ENCODE measurements around the gene IRF2BPL.

Gene IRF2BPL

DNA sequence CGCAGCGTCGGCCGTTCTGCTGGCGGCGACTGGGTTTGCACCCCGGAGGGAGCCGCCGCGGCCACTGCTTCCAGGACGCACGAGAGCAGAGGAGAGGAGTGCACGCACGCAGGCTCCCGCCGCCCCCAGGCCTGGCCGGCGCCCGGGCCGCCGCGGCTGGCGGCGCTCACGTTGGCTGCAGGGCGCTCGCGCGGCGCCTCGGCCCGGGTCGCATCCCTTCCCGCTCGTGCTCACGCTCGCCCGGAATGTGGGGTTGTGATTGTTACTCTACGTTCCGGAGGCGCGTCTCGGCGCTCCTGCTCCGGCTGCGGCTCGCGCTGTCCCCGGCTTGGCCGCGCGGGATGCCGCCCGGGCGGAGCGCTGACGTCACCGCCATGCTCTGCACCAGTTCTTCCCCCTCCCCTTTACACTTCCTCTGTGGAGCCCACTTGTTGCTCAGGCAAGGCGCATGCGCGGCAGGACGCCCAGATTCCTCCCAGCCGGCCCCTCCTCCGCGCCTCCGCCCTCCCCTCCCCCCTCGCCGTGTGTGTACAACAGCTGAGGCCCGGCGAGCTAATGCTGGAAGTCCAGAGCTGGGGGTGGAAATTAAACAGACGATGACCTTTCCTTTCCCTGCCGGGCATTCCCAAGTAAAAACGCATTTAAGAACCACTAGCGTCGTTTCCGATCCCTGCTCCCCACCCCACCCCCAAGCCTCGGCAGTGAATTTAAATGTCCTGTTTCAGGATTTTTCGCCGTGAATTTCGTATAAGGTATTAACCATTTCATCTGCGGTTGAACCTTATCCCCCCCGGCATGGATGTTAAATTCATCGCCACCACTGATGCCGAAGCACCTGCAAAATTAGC lies at the start of gene IRF2BPL:
Gene IRF2BPL, minus strand, starts transcription at position 325 of the 848 bp plus-strand sequence. CDS start 916 bp downstream, outside the sequence.
- DNase-seq (ENCODE audit: low spot score): peak; percentile 98

DNA sequence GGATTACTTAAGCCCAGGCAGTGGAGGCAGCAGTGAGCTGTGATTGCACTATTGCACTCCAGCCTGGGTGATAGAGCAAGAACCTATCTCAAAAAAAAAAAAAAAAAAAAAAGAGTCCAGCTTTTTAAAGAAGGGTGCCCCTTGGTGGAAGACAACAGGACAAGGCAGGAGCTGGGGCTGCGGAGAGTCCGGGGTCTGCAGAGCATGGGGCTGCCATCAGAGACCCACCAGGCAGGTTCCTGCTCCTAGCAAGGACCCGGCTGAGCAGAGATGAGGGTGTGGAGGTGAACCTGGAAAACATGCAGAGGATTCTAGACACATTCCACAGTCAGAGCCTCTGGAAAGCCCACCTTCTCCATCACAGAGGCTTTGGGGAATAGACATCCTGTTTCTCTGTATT lies 48.5 kb upstream of the IRF2BPL start:
- no peak for DNase-seq (ENCODE audit: low spot score)

DNA sequence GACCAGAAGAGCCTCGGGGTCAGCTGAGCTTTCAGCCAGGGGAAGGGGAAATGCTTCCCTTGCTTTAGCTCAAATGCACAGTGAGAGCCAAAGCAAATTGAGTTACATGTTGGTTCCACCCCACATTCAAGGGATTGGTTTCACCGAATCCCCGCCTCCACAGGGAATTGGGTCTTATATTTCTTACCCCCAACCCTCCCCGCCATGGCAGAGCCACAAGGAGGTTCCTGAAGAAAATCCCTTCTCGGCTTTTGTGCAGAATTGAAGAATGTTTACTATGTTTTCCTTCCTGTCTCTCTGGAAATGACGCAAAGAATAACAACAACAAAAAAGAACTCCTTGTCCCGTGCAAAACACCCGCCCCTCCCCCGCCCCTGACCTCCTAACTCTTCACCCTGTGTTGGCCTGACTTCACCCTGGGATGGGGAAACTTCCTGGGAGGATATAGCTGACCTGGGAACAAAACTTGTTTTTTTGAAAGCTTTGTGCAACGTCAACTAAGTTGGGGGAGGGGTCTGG lies 47.7 kb upstream of the IRF2BPL start:
- no peak for DNase-seq (ENCODE audit: low spot score)

DNA sequence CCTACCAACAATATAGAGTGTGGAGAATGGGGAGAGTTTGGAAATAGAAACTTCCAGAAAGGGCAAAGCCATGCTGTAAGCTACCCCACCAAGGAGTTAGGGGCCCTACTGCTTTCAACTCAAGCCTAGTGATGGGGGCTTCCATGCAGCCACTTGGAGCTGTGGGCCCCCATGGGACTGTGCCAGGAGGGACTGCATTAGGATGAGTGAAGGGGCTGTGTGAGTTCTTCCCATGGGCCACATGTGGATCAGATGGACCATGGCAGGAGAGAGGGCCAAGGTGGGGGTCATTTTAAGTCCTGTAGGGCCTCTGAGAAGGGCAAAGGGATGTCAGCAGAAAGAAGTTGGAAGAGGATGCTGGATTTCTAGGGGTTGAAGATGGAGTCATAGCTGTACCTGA lies 46.5 kb upstream of the IRF2BPL start:
- DNase-seq (ENCODE audit: low spot score): no peak

DNA sequence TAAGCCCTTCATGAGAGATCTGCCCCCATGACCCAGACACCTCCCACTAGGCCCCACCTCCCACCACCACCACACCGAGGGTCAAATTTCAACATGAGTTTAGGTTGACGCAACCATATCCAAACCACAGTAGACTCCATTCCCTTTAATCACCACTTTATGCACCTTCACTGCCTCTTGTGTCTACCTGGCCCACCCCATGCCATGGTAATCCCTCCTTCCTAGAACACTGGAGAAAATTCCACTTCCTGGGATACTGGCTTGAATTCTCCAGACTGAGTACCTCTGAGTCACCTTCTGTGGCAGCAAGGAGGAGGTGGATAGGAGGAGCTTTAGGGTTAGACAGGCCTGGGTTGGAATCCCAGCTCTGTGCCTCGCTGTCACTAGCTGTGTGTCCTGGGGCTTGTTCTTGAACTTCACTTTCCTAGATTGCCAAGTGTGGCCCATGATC lies 43.5 kb upstream of the IRF2BPL start:
- DNase-seq (ENCODE audit: low spot score): no peak

DNA sequence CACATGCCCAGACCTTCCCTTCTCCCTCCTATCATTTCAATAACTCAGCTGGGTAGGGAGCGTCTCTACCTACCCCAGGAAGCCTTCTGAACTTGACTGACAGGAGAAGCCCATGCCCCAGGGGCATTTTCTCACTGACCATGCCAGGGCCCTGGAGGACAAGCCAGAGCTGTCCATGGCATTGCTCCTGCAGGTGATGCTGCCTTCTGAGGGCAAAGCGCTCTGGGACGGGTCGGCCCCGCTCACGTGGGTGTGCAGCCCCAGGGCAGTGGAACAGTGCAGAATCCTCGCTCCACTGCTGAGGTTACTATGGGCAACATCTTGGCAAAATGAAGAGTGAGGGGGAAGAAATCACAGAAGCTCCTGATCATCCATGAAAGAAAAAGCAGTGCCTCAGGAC lies 41.0 kb upstream of the IRF2BPL start:
- DNase-seq (ENCODE audit: low spot score): no peak

DNA sequence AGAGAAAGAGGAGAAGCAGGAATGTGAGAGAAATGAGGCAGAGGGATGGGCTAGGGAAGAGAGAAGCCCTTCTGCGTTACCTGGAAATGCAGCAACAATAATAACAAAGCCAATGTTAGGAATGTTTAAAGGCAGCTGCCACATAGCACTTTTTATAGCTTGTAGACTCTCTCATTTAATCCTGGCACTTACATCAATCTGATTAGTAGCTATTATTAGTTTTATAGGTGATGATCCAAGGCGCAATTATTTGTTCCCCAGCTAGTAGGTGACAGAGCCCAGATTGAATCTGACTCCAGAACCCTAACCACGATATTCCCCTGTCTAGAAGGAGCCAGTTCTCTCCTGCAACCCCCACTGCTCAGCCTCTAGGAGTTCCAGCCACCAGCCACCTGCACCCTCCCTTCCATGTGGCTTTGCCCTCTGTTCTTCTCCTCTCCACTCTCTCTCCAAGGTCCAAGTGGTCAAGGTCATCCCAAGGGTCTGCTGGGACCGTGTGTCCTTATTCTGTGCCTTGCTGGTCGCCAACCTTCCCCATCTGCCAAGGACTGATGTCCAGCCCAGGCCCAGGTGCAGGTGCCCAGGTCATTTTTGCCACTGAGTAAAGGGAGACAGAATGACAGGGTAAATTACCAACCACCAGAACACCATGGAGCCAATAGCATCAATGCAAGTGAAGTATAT lies 40.2 kb upstream of the IRF2BPL start:
- no peak for DNase-seq (ENCODE audit: low spot score)

DNA sequence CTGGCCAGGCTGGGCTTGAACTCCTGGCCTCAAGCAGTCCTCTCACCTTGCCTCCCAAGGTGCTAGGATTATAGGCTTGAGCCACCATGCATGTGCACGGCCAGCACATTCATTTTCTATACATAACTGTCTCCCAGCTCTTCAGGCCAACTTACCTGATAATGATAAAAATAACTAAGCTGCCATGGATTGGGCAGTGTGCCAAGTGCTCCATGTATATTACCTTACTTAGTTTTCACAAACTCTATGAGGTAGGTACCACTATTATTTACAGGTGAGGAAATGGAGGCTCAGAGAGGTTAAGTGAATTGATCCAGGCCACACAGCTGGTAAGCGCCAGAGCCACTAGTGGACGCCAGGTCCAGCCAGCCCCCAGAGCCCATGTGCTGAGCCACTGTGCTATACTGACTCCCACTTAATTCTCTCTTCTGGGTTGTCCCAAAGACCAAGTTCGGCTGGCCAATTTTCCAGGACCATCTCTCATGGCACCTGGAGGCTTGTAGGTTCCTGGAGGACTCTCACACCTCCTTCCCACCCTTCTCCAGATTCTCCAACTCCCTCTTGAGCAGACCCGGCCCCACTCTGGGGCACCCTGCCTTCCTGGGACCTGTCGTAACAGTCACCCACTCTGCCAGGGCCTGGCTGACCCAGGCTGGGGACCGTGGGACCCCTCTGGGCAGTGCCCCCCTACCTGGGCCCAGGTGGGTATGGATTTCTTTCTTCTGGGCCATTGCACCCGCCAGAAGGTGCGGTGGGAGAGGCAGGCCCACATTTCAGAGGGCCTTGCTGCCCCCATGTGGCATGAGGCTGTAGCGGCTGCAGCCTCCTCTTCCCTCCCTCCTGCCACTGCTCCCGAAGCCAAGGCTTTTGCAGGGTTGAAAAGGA lies 39.4 kb upstream of the IRF2BPL start:
- peak; percentile 89 for DNase-seq (ENCODE audit: low spot score)

DNA sequence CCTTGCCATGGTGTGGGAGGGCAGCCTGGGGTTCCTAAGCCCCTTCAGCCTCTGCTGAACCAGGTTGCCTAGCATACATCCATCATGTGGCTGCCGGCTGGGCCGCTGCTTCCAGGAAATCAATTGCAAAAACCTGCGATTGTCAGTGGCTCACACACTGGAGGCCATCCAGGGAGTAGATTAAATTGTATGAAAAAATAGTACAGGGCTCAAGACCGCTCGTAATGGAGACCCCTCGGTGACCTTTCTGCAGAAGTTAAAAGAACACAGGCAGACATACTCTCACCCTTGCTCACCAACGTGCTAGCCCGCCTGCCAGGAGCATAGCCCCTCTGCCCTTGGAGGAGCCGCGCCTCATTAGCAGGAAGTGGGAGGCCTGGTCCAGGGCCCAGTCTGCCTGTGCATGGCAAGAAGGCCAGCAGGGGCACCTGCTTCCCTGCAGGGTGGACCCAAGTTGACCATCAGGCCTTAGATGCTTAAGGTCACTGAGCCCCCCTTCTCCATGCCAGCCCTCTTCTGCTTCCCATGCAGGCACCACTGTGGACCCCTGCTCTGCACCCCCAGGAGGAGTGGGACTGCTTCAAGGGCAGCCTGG lies 38.2 kb upstream of the IRF2BPL start:
- no peak for DNase-seq (ENCODE audit: low spot score)

DNA sequence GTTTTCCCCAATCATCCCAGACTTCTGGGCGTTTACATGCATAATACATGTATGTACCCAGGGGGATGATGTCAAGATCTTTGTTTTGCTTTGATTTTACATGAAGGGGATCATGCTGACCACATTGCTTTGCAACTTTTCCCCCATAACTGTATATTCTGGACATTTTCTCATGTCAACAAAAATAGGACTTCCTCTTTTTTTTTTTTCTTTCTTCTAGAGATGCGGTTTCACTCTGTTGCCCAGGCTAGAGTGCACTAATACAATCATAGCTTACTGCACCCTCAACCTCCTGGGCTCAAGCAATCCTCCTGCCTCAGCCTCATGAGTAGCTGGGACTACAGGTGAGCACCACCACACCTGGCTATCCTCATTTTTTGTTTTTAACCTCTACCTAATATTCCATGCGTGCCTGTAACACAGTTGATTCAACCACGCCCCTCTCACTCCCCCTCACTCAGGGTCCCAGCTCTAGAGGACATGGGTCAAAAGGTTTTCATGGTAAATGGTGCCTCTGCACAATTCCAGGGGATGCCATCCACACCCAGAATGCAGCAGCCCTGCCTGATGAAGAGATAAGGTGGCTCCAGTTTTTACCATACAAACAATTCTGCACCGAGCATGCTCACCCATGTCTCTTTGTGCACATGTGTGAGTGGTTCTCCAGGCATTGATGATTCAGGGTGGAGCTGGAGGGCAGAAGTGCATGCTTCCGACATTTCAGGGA lies 37.5 kb upstream of the IRF2BPL start:
- no peak for DNase-seq (ENCODE audit: low spot score)

DNA sequence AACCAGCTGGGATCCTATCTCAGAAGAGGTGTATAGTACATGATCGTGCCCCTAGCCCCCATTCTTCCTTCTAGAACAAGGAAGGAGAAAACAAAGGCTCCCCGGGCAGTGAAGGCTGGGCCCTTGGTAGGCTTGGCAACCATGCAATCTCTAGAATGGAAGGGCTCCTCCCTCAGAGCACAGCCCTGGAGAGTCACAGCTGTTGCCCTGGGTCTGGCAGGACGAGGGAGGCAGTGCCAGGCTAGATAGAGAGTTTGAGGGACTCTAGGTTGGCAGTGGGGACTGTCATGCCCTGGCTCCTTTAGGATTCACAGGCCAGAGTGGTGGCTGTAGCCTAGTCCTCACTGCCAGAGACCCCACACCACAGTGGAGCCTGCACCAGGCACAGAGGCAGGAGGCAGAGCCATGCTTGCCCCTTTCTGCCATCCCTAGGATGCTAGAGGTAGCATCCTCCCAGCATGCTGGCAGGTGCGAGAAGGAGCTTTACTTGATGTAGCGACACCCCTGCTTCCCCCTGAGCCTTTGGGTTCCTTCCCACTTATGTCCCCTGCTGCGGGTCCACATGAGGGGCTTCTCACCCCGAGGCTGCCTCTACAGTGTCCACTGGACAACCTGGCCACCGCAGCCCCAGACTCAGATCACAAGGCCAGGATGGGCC lies 36.1 kb upstream of the IRF2BPL start:
- no peak for DNase-seq (ENCODE audit: low spot score)

DNA sequence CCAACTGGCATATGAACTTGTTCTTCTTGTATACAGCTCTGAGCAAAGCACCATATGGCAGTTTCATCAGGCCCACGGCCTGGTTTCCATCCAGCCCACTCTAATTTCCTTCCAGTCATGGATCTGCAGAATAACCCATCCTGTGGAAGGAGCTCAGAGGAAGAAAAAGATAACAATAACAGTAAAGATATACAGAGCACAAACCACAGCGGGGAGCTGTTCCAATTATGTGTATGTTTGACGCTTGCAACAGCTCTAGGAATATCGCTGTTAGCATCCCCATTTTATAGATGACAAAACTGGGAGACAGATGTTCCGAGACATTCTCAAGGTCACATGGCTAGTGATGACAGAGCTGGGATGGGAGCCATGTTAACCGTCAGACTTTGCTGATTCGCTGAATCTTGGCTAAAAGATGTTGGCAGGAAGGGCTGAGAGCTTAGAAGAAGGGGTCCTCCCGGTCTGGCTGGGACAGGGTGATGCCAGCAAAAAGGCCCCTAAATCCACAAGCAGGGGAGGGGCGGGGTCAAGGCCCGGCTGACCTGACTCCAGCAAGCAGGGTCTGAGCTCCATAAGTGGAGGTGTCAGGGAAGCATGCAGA lies 35.2 kb upstream of the IRF2BPL start:
- peak; percentile 61 for DNase-seq (ENCODE audit: low spot score)

DNA sequence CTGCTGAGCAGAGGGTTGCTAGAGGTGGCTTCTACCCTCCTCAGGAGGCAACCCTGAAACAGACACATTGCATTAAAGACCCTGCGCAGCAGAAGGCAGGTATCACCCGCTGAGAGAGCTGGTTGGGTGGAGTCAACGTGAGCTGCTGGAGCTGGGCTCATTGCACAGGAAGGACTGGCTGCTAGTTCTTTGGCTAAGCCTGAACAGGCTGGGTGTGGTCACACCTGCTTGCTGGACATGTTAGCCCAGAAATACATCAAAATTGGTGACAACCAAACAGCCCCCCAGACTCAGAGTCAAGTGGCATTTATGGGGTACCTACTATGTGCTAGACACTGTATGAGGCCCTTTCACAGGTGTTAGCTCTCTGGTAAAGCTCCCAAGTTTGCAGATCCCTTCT lies 33.8 kb upstream of the IRF2BPL start:
- no peak for DNase-seq (ENCODE audit: low spot score)

DNA sequence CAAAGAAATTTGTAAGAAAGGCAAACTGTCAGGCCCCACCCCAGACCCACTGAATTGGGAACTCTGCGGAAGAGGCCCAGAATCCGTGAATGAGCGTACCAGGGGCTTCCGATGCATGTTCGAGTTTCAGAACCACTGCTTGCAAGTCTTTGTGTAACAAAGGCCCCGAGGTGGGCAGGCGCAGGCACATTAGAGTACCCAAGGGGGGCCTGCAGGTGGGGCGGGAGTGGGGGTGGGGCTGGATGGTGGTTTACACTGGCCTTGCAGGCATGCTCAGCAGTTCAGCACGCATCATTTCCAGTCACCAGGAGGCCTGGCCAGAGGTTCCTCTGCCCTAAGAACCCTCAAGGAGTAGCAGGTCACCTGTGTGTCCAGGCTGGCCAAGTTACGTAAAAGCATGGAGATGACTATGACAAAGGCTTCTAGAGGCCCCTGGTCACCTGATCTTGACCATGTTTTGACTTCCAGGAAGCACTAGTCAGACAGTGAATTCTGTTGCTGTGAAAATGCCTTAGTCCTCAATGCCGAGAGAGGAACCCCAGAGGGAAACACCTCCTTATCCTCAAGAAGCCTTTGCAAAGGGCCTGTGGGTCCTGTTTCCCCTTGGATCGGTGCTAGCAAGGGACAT lies 33.2 kb upstream of the IRF2BPL start:
- DNase-seq (ENCODE audit: low spot score): no peak

DNA sequence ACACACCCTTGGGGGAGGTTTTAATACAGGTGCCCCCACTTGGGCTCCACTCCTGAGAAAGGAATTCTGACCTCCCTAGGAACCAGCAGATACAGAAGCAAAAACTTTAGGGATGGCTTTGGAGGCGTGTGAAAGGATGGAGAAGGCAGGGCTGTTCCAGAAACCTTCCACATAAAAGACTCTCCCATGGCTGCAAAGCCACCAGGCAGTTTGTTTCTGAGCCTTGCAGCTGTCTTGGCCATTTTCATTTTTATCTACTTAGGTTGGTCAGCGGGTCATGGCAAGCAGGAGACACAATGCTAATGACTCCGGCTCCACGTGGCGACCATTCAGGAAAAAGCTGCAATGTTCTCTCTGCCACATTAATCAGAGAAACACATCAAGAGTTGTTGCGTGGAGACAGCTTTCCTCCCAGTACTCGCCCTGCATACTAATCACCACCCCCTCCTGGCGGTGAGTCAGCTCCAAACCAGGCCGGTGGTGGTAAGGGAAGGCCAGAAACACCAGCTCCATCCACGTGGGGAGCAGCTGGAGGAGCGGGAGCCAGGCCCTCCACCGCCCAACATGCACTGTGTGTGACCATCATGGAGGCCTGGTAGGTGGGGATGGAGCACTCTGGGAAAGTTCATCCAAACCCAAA lies 30.9 kb upstream of the IRF2BPL start:
- peak; percentile 91 for DNase-seq (ENCODE audit: low spot score)

DNA sequence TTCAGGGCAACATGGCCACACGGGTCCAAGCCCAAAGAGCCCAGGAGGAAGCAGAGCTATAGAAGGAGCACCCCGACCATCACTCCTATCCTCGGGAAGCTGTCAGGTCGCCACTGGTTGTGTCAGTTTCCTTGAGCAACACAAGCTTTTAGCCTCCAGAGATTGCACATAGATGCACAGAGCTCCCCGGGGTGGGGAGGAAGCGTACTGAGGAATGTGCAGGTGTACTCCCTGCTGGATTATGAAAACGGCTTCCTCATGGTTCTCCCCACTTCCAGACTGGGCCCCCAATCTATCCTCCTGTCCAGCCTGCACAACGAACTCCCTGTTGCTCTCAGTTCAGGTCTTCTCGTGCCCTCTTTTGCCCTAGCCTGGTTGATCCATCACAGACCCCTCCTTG lies 30.3 kb upstream of the IRF2BPL start:
- no peak for DNase-seq (ENCODE audit: low spot score)

DNA sequence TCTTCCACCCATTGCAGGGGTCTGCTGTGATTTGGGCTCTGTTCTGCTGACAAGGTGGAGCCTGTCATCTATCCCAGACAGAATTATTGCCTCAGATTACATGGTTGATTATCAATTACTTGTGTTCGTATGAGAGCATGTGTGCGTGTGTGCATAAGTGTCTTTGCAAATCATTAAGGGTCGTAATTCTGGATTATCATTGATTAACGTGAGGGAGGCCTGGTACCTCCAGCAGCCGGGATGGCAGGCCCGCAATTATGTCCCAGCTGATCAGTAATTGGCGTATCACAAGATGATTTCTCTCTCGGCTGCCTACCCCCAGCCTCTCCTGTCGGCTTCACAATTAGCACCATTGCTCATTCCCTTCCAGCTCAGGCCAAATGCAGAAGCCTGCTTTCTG lies 29.6 kb upstream of the IRF2BPL start:
- no peak for DNase-seq (ENCODE audit: low spot score)

DNA sequence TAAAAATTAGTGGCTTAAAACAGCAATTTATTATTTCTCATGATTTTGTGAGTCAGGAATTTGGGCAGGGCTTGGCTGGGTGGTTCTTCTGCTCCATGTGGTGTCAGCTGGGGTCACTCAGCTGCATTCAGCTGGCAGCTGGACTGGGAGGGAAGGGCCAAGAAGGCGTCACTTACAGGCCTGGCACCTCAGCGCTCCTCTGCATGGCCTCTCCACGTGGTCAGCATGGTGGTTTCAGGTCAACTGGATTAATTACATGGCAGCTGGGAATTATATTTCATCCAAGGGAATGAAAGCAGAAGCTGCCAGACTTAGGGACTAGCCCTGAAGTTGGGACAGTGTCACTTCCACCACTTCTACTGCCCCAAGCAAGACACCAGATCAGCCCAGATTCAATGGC lies 27.5 kb upstream of the IRF2BPL start:
- DNase-seq (ENCODE audit: low spot score): no peak

DNA sequence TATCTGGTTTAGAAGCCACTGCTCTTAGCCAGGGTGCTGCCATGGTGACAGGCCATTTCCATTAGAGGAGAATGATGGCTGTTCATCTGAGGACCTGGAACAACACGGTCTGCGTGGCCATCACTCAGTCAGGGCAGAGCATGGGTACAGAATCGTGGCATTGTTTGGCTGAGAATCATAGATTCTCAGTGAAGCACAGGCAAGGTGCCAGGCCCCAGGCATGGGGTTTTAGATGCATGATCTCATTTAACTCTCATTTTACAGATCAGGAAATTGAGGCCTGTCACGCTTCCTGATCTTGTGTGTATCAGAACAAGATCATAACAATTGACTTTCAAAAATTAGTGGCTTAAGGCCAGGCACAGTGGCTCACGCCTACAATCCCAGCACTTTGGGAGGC lies 26.8 kb upstream of the IRF2BPL start:
- DNase-seq (ENCODE audit: low spot score): no peak
